K562 (cell line): Measurements from ENCODE around the gene RBMS3. TPM values are rescaled to one million over a fixed set of nuclear protein-coding genes. Genes with fewer than 3 reads are reported as not detected.

Experiments used
- ATAC-seq: fragments of 200-7000 bp; cut with Tn5 transposase; 3 replicates; pipeline ENCODE4 v1.9.1; 2020; ENCODE audit warnings: moderate library complexity
- BruUV-seq: library from RNA; stranded (reverse); fragments of 400-500 nt; replicated peaks from 2 replicates; lab custom pipeline; 2021; lab: Mats Ljungman, UMichigan
- CTCF ChIA-PET: fragments of 300-600 bp; formaldehyde crosslinking; extraction: SDS; loops from one replicate; lab custom pipeline; 2021; ENCODE audit warnings: low intra/inter-chr PET ratio; lab: Yijun Ruan, JAX
- POLR2A ChIA-PET: fragments of 300-600, 350-650 bp; sonication (Branson Sonifier 250); formaldehyde crosslinking; extraction: SDS; loops from one replicate; lab custom pipeline; 2021; ENCODE audit warnings: antibody characterized with exemption, inconsistent platforms; lab: Yijun Ruan, JAX
- DNase-seq, 4 experiments: peaks; one replicate each; pipeline versions ENCODE4 v3.0.0 to v3.0.0-alpha.2; 2011 to 2018; ENCODE audit warnings: low spot score in 3 of 4, mixed read lengths in 3 of 4; ENCODE audit errors: extremely low read depth in 1 of 4
- FAIRE-seq: peaks from 2 replicates; lab custom pipeline; 2011; peaks lifted over from hg19 to GRCh38; lab: Jason Lieb, UNC
- H2AFZ ChIP-seq: 2 replicates; pipeline ENCODE4 v1.6.0; 2011; ENCODE audit warnings: low read depth, low read length, control low read depth, inconsistent platforms
- H3K27ac ChIP-seq: fragments of 200-600 bp; 3 replicates; pipeline ENCODE4 v1.8.0; 2011; ENCODE audit warnings: low read depth, mild to moderate bottlenecking, control low read depth, inconsistent platforms, low read length, moderate library complexity, mixed read lengths; ENCODE audit errors: extremely low read depth
- H3K27me3 ChIP-seq, 2 experiments: fragments of 300-600 bp in 1 of 2; 2 replicates in 1 of 2; 3 replicates in 1 of 2; pipeline versions ENCODE4 v1.6.0 to v1.8.0; 2011; ENCODE audit warnings: inconsistent platforms in 2 of 2, low read length in 2 of 2, mild to moderate bottlenecking in 1 of 2, mixed read lengths in 1 of 2, moderate library complexity in 1 of 2; ENCODE audit not compliant: control insufficient read depth in 2 of 2, insufficient read depth in 2 of 2
- H3K36me3 ChIP-seq: fragments of 300-600 bp; 3 replicates; pipeline ENCODE4 v1.8.0; 2011; ENCODE audit warnings: mild to moderate bottlenecking, low read length, inconsistent platforms; ENCODE audit not compliant: control insufficient read depth, insufficient read depth
- H3K4me1 ChIP-seq, 2 experiments: fragments of 200-600 bp in 1 of 2; replicated peaks in 1 of 2; 2 replicates in 1 of 2; 3 replicates in 1 of 2; pipeline versions ENCODE4 v1.5.1 to v1.8.0; 2011; ENCODE audit warnings: inconsistent platforms in 2 of 2, low read length in 2 of 2, mild to moderate bottlenecking in 1 of 2, mixed read lengths in 1 of 2, moderate library complexity in 1 of 2; ENCODE audit not compliant: control insufficient read depth in 2 of 2, insufficient read depth in 2 of 2
- H3K4me2 ChIP-seq: 2 replicates; pipeline ENCODE4 v1.6.1; 2011; ENCODE audit warnings: low read length, control low read depth, inconsistent platforms, mixed read lengths; ENCODE audit not compliant: insufficient read depth
- H3K4me3 ChIP-seq: fragments of 200-600 bp; sonication (generic), shearing (Covaris generic); 2 replicates; pipeline ENCODE4 v1.5.1; 2016; ENCODE audit warnings: control low read depth, inconsistent platforms
- H3K79me2 ChIP-seq: fragments of 200-600 bp; 3 replicates; pipeline ENCODE4 v1.8.0; 2011; ENCODE audit warnings: low read length, inconsistent platforms; ENCODE audit not compliant: control insufficient read depth, insufficient read depth
- H3K9ac ChIP-seq, 2 experiments: 2 replicates each; pipeline versions ENCODE4 v1.6.0 to v1.6.1; 2011; ENCODE audit warnings: low read depth in 2 of 2, low read length in 2 of 2, control low read depth in 1 of 2, inconsistent platforms in 1 of 2, mild to moderate bottlenecking in 1 of 2, mixed read lengths in 1 of 2; ENCODE audit not compliant: insufficient read depth in 1 of 2
- H3K9me1 ChIP-seq: one replicate; pipeline ENCODE4 v1.6.0; 2011; ENCODE audit warnings: inconsistent platforms, mild to moderate bottlenecking, low read length, moderate library complexity; ENCODE audit not compliant: control insufficient read depth, insufficient read depth
- H3K9me3 ChIP-seq: replicated peaks from 2 replicates; pipeline ENCODE4 v1.5.1; 2011; ENCODE audit warnings: low read depth, low read length, inconsistent platforms; ENCODE audit not compliant: control insufficient read depth, insufficient read depth
- H4K20me1 ChIP-seq: replicated peaks from 2 replicates; pipeline ENCODE4 v1.6.1; 2011; ENCODE audit warnings: low read length, inconsistent platforms, mixed read lengths; ENCODE audit not compliant: control insufficient read depth, insufficient read depth
- C11orf30 ChIP-seq: fragments of 450-650 bp; IDR thresholded peaks from 2 replicates; pipeline ENCODE4 v1.6.1; 2016; ENCODE audit warnings: low read depth, mild to moderate bottlenecking
- FOXP1 ChIP-seq: sonication (generic); formaldehyde crosslinking; IDR thresholded peaks from 2 replicates; pipeline ENCODE4 v1.8.0; 2022; ENCODE audit warnings: mild to moderate bottlenecking, missing genetic modification reagents
- WGBS: fragments of 100-300 bp; shearing (Covaris generic); methylation state at CpG from one replicate; pipeline ENCODE4 v1.1.6; 2016; ENCODE audit warnings: low coverage, mixed read lengths; ENCODE audit not compliant: insufficient coverage; ENCODE audit errors: missing lambda C conversion rate; 5-methylcytosine and 5-hydroxymethylcytosine counted together
- in situ Hi-C: fragments of 300-500 bp; cut with MboI; formaldehyde crosslinking; loops from 4 replicates; pipeline ENCODE4 v1.15.0; 2018; ENCODE audit warnings: inconsistent platforms, mixed read lengths
- intact Hi-C: fragments of 100-400 bp; cut with micrococcal nuclease; formaldehyde crosslinking; loops from 2 replicates; pipeline ENCODE4 v1.14.2; 2022
- polyA plus RNA-seq, 8 experiments: library from polyadenylated mRNA; depleted of rRNA in 4 of 8; stranded (reverse) in 5 of 8; unstranded in 3 of 8; fragments of >200 nt; fragmentation: Nextera tagmentation in 2 of 8; fragmentation: Illumina TruSeq in 1 of 8; extraction: Ambion mirVana in 2 of 8; extraction: Trizol in 1 of 8; gene quantifications; 2 replicates each; pipeline versions ENCODE4 v1.2.1 to v1.2.3, GENCODE V29; 2011 to 2014; ENCODE audit warnings: inconsistent platforms in 1 of 8, missing spikeins in 1 of 8
- total RNA-seq, 7 experiments: library from RNA; depleted of rRNA in 6 of 7; stranded (reverse); fragments of >200 nt in 6 of 7; fragmentation: Illumina TruSeq in 2 of 7; extraction: Trizol in 2 of 7; gene quantifications; 2 replicates each; pipeline versions ENCODE4 v1.2.1 to v1.2.3, GENCODE V29; 2011 to 2021; ENCODE audit warnings: low replicate concordance in 1 of 7
- TF ChIP-seq, protein P1 (sequence below): fragments of 250-450 bp; sonication (Bioruptor Pico); IDR thresholded peaks from 2 replicates; pipeline ENCODE4 v1.5.0; 2020; ENCODE audit warnings: mild to moderate bottlenecking, borderline replicate concordance

Gene RBMS3
- total and polyA plus RNA-seq, 9 of the 15 experiments (the other 6 are each of a cell fraction or from before 2014, with no cell fraction given), result 0.20 TPM; not detected in 8

DNA sequence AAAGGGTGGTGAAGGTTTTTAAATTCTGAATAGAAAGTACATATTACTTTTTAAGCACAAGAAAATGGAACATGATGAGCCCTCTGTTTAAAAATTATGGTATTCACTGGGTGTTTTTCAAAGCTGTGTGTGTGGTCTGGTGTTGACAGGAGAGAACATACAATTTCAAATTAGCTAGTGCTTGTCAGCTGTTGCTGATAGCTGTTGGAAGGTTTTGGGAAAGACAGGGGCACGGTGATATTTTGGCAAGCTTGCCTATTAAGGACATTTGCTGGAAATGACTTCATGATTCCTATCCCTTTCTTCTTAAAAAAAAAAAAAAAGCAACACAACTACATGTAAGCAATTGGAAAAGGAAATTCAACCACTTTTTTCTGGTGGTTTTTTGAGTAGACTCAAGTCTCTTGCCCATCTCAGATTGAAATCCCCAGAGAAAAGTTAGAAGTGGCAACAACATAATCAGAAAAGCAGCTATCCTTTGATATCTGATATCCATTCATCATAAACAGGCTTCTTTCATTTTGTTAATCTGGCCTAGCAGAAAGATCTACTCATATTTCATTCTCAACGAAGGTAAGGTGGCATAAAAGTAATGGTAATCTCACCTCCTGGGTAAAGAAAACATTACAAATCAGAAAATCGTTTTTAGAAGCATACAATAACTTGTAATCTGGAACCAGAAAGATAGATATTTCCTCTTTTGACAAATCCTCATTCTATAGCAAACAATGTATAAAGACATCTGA is 130.0 kb downstream of the RBMS3 start:
- H2AFZ ChIP-seq, result no peak overlapping the region
- H3K9me1 ChIP-seq, result no peaks in the 10 kb centered on the region
- POLR2A ChIA-PET, result no interaction called here
- no peaks in the 10 kb centered on the region; the same call in 1 of the 2 replicates for H3K9me3 ChIP-seq
- DNase-seq, result no peak
- H3K27ac ChIP-seq, result no peak overlapping the region
- WGBS, result 0% methylated on average over 3 of the region's 3 CpGs
- H3K4me2 ChIP-seq, result no peak overlapping the region
- no TSS peak for BruUV-seq
- in situ Hi-C loops (no loop called here), intact Hi-C loops (no loop called here)
- ATAC-seq, result no peak
- H3K79me2 ChIP-seq, result no peaks in the 10 kb centered on the region
- H4K20me1 ChIP-seq, result no peaks in the 10 kb centered on the region
- no peaks in the 10 kb centered on the region for H3K36me3 ChIP-seq
- CTCF ChIA-PET, result no interaction called here
- no peaks in the 10 kb centered on the region for H3K27me3 ChIP-seq
- no peak overlapping the region for H3K4me3 ChIP-seq
- H3K9ac ChIP-seq, result no peak overlapping the region
- FAIRE-seq, result no peak
- H3K4me1 ChIP-seq, result no peaks in the 10 kb centered on the region
- TF ChIP-seq FOXP1 (CRISPR knock-in tag) (no peak), C11orf30 (no peak)
- TF ChIP-seq, protein P1, sequence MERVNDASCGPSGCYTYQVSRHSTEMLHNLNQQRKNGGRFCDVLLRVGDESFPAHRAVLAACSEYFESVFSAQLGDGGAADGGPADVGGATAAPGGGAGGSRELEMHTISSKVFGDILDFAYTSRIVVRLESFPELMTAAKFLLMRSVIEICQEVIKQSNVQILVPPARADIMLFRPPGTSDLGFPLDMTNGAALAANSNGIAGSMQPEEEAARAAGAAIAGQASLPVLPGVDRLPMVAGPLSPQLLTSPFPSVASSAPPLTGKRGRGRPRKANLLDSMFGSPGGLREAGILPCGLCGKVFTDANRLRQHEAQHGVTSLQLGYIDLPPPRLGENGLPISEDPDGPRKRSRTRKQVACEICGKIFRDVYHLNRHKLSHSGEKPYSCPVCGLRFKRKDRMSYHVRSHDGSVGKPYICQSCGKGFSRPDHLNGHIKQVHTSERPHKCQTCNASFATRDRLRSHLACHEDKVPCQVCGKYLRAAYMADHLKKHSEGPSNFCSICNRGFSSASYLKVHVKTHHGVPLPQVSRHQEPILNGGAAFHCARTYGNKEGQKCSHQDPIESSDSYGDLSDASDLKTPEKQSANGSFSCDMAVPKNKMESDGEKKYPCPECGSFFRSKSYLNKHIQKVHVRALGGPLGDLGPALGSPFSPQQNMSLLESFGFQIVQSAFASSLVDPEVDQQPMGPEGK (CRISPR knock-in tag), result no peak
